NCI-H446 treated with DMSO at 0.1 percent for 48 hours (cell line): ENCODE data around the gene KIF13A.
"Not testable (repeated sequence)": the region's sequence is repeated elsewhere in the genome, so short reads cannot be mapped to it uniquely, and the experiment has no call there.

Experiments used
- DNase-seq: peaks from one replicate; lab custom pipeline; 2025; lab: John Stamatoyannopoulos, UW

KIF13A gene

GRCh38 chr6:17998442-17998841 lies 11.0 kb upstream of the KIF13A start:
- no peak for DNase-seq

GRCh38 chr6:17998003-17998402 lies 10.6 kb upstream of the KIF13A start:
- DNase-seq: no peak

- DNase-seq: no peak
Observed at GRCh38 chr6:17995414-17995813, 8.0 kb upstream of the KIF13A start.

- no peak for DNase-seq
Observed at GRCh38 chr6:17994019-17994418, 6.6 kb upstream of the KIF13A start.

GRCh38 chr6:17988422-17988944 lies 1.0 kb upstream of the KIF13A start:
- DNase-seq: no peak

GRCh38 chr6:17987697-17988421 lies 424 bp upstream of the KIF13A start:
- peak; percentile 65 for DNase-seq

GRCh38 chr6:17986656-17987446 lies 584 bp downstream of the KIF13A start:
- DNase-seq: peak; percentile 8

- no peak for DNase-seq
Observed at GRCh38 chr6:17985934-17986655, 1.3 kb downstream of the KIF13A start.

- DNase-seq: no peak
Observed at GRCh38 chr6:17984812-17985670, 2.4 kb downstream of the KIF13A start.

GRCh38 chr6:17984399-17984798 lies 3.0 kb downstream of the KIF13A start:
- DNase-seq: no peak

GRCh38 chr6:17983730-17984129 lies 3.7 kb downstream of the KIF13A start:
- no peak for DNase-seq

GRCh38 chr6:17980329-17980728 lies 7.1 kb downstream of the KIF13A start:
- DNase-seq: no peak

- DNase-seq: no peak
Observed at GRCh38 chr6:17979479-17979878, 8.0 kb downstream of the KIF13A start.

- DNase-seq: not testable (repeated sequence)
Observed at GRCh38 chr6:17976258-17976657, 11.2 kb downstream of the KIF13A start.

- no peak for DNase-seq
Observed at GRCh38 chr6:17974570-17975368, 12.7 kb downstream of the KIF13A start.

GRCh38 chr6:17972978-17973622 lies 14.3 kb downstream of the KIF13A start:
- no peak for DNase-seq

GRCh38 chr6:17972074-17972952 lies 15.1 kb downstream of the KIF13A start:
- no peak for DNase-seq

GRCh38 chr6:17971128-17972073 lies 16.0 kb downstream of the KIF13A start:
- DNase-seq: no peak
